Thymus (tissue), 11 donors: ENCODE data around the gene KRTAP2-3. TPM values are rescaled to one million over a fixed set of nuclear protein-coding genes. Genes with fewer than 3 reads are reported as not detected.
"Not testable (repeated sequence)": the region's sequence is repeated elsewhere in the genome, so short reads cannot be mapped to it uniquely, and the experiment has no call there.

Experiments used
- DNase-seq, 9 donors: peaks; one replicate each; pipeline ENCODE4 v3.0.0-alpha.2; 2013; ENCODE audit warnings: low spot score in 9 of 9, low read depth in 6 of 9, missing footprints in 1 of 9
- H3K27ac ChIP-seq, 2 donors: one replicate each; pipeline ENCODE4 v1.5.1; 2013; ENCODE audit warnings: control low read depth in 1 of 2, low read depth in 1 of 2, low read length in 1 of 2, mild to moderate bottlenecking in 1 of 2, moderate library complexity in 1 of 2
- H3K27me3 ChIP-seq, 2 donors: one replicate each; pipeline ENCODE4 v1.5.1; 2013; ENCODE audit warnings: low read length in 1 of 2; ENCODE audit not compliant: control insufficient read depth in 2 of 2, insufficient read depth in 1 of 2
- H3K36me3 ChIP-seq, 2 donors: one replicate each; pipeline ENCODE4 v1.5.1; 2013; ENCODE audit warnings: low read length in 1 of 2, mild to moderate bottlenecking in 1 of 2, moderate library complexity in 1 of 2; ENCODE audit not compliant: control insufficient read depth in 2 of 2, insufficient read depth in 2 of 2
- H3K4me1 ChIP-seq, 2 donors: one replicate each; pipeline ENCODE4 v1.5.1; 2013; ENCODE audit warnings: low read length in 2 of 2; ENCODE audit not compliant: control insufficient read depth in 2 of 2, insufficient read depth in 2 of 2
- H3K4me3 ChIP-seq, 2 donors: one replicate each; pipeline ENCODE4 v1.5.1; 2013; ENCODE audit warnings: low read length in 2 of 2, control low read depth in 1 of 2, mild to moderate bottlenecking in 1 of 2
- H3K9me3 ChIP-seq, 2 donors: one replicate each; pipeline ENCODE4 v1.5.1; 2013; ENCODE audit warnings: low read length in 1 of 2, mild to moderate bottlenecking in 1 of 2; ENCODE audit not compliant: control insufficient read depth in 2 of 2, insufficient read depth in 1 of 2
- WGBS: extraction: QIAGEN DNeasy Blood & Tissue Kit; methylation state at CpG from one replicate; pipeline ENCODE4 v1.1.7; 2013; 5-methylcytosine and 5-hydroxymethylcytosine counted together
- polyA plus RNA-seq: library from polyadenylated mRNA; stranded (reverse); fragments of 200-250 nt; gene quantifications from one replicate; pipeline ENCODE4 v1.2.3, GENCODE V29; 2013
- total RNA-seq: library from RNA; stranded (reverse); fragments of 120-200 nt; gene quantifications from one replicate; pipeline ENCODE4 v1.2.4, GENCODE V29; 2013
- donor health status: healthy.

KRTAP2-3 gene
- total and polyA plus RNA-seq, 2 donors = 0.18 TPM; not detected in 1

- H3K27me3 ChIP-seq, H3K36me3 ChIP-seq, DNase-seq, H3K27ac ChIP-seq, H3K4me1 ChIP-seq, H3K4me3 ChIP-seq, H3K9me3 ChIP-seq: not testable (repeated sequence)
- 64% methylated on average over 10 of the region's 33 CpGs for WGBS
Observed at GRCh38 chr17:41046735-41047465, 13.0 kb downstream of the KRTAP2-3 start, which contains the start of gene KRTAP2-1. Gene KRTAP2-1 (minus strand): TSS chr17:41047316. CDS start chr17:41047267, 49 bp downstream.

GRCh38 chr17:41042953-41043352 is 17.0 kb downstream of the KRTAP2-3 start:
- H3K4me3 ChIP-seq = no peak overlapping the region
- no peaks in the 10 kb centered on the region for H3K9me3 ChIP-seq
- no peaks in the 10 kb centered on the region for H3K36me3 ChIP-seq
- H3K27ac ChIP-seq = no peak overlapping the region
- H3K4me1 ChIP-seq = no peaks in the 10 kb centered on the region
- 95% methylated on average over 1 of the region's 1 CpG for WGBS
- peaks cover 0 to 2% of the 10 kb centered on the region in 2 donors for H3K27me3 ChIP-seq
- no peak for DNase-seq

- H3K36me3 ChIP-seq, H3K27ac ChIP-seq, H3K4me3 ChIP-seq, H3K4me1 ChIP-seq, DNase-seq, H3K9me3 ChIP-seq, H3K27me3 ChIP-seq: not testable (repeated sequence)
- WGBS = 94% methylated on average over 14 of the region's 14 CpGs
Observed at GRCh38 chr17:41040783-41041571, 18.9 kb downstream of the KRTAP2-3 start, which contains the start of gene KRTAP1-1. Gene KRTAP1-1 (minus strand): TSS chr17:41041450. CDS start chr17:41041397, 53 bp downstream.

- Histone ChIP-seq H3K9me3 (no peaks in the 10 kb centered on the region), H3K27ac (no peak overlapping the region), H3K27me3 (no peaks in the 10 kb centered on the region), H3K36me3 (no peaks in the 10 kb centered on the region), H3K4me1 (no peaks in the 10 kb centered on the region), H3K4me3 (no peak overlapping the region)
- 94% methylated on average over 2 of the region's 2 CpGs for WGBS
- DNase-seq = no peak
Observed at GRCh38 chr17:41037853-41038350, 22.0 kb downstream of the KRTAP2-3 start.

GRCh38 chr17:41034346-41034935 is 25.5 kb downstream of the KRTAP2-3 start, which contains the start of gene KRTAP1-3:
Gene KRTAP1-3 (minus strand): TSS chr17:41034874. CDS start chr17:41034821, 53 bp downstream.
- H3K27me3 ChIP-seq, H3K4me1 ChIP-seq, H3K36me3 ChIP-seq, H3K9me3 ChIP-seq, DNase-seq, H3K4me3 ChIP-seq, H3K27ac ChIP-seq: not testable (repeated sequence)
- WGBS = 98% methylated on average over 9 of the region's 10 CpGs

GRCh38 chr17:41029633-41030245 is 30.2 kb downstream of the KRTAP2-3 start, which contains the start of gene KRTAP1-4:
Gene KRTAP1-4 (minus strand): TSS chr17:41030195. CDS start chr17:41030078, 117 bp downstream.
- H3K27me3 ChIP-seq = no peaks in the 10 kb centered on the region
- 94% methylated on average over 12 of the region's 12 CpGs for WGBS
- no peak for DNase-seq
- H3K36me3 ChIP-seq = no peaks in the 10 kb centered on the region
- no peak within 1 kb of the TSS for H3K4me3 ChIP-seq
- H3K4me1 ChIP-seq = no peaks in the 10 kb centered on the region
- no peak within 1 kb of the TSS for H3K27ac ChIP-seq
- no peaks in the 10 kb centered on the region for H3K9me3 ChIP-seq

GRCh38 chr17:41026715-41027471 is 33.0 kb downstream of the KRTAP2-3 start, which contains the start of gene KRTAP1-5:
Gene KRTAP1-5 (minus strand): TSS chr17:41027208. CDS start chr17:41027155, 53 bp downstream.
- no peaks in the 10 kb centered on the region for H3K4me1 ChIP-seq
- no peaks in the 10 kb centered on the region for H3K27me3 ChIP-seq
- H3K36me3 ChIP-seq = no peaks in the 10 kb centered on the region
- no peak for DNase-seq
- H3K4me3 ChIP-seq = no peak within 1 kb of the TSS
- no peak within 1 kb of the TSS for H3K27ac ChIP-seq
- no peaks in the 10 kb centered on the region for H3K9me3 ChIP-seq
- 93% methylated on average over 9 of the region's 9 CpGs for WGBS

- Histone ChIP-seq H3K4me1 (no peaks in the 10 kb centered on the region), H3K27ac (no peak overlapping the region), H3K27me3 (no peaks in the 10 kb centered on the region), H3K4me3 (no peak overlapping the region), H3K36me3 (no peaks in the 10 kb centered on the region), H3K9me3 (no peaks in the 10 kb centered on the region)
- WGBS = 93% methylated on average over 3 of the region's 3 CpGs
- DNase-seq = no peak
Observed at GRCh38 chr17:41024697-41025096, 35.2 kb downstream of the KRTAP2-3 start.
